ENCODE measurements around the gene MORF4L1. TPM values are rescaled to one million over a fixed set of nuclear protein-coding genes. Genes with fewer than 3 reads are reported as not detected.
"Not testable (repeated sequence)": the region's sequence is repeated elsewhere in the genome, so short reads cannot be mapped to it uniquely, and the experiment has no call there.

MORF4L1 gene
- total RNA-seq, 6 experiments from 2014 or later = 86.9 to 126 (median 115) TPM

DNA sequence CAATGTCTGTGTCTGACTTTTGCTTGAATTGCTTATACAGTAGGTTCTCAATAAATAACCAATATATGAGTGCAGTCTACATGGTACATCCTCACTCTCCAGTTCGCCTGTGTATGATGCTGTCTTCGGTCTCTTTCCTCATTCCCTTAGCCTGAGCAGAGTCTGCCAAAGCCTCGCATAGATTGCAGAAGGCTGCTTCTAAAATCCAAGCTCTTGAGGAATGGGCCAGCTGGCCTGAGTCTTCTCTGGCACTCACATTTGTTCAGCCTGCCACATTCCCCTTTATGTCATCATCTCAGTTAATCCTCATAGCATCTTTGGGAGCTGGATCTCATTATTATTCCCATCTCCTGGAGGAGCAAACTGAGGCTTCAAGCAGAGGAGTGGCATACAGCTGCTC is 34.2 kb upstream of the MORF4L1 start:
- Histone ChIP-seq H3K27ac (no peak overlapping the region), H3K9me3 (no peaks in the 10 kb centered on the region), H3K4me1 (no peaks in the 10 kb centered on the region), H3K4me3 (no peak overlapping the region), H3K27me3 (no peaks in the 10 kb centered on the region), H3K36me3 (no peaks in the 10 kb centered on the region)
- WGBS (ENCODE audit: insufficient coverage, low coverage, low lambda C conversion rate, missing lambda C conversion rate) = 61% methylated on average over 2 of the region's 3 CpGs
- intact Hi-C loops (cut with DNase I) = no loop called here
- TF ChIP-seq POLR2A (IDR thresholded peaks at IDR 0.05) = no peak
- TF ChIP-seq, protein P1, sequence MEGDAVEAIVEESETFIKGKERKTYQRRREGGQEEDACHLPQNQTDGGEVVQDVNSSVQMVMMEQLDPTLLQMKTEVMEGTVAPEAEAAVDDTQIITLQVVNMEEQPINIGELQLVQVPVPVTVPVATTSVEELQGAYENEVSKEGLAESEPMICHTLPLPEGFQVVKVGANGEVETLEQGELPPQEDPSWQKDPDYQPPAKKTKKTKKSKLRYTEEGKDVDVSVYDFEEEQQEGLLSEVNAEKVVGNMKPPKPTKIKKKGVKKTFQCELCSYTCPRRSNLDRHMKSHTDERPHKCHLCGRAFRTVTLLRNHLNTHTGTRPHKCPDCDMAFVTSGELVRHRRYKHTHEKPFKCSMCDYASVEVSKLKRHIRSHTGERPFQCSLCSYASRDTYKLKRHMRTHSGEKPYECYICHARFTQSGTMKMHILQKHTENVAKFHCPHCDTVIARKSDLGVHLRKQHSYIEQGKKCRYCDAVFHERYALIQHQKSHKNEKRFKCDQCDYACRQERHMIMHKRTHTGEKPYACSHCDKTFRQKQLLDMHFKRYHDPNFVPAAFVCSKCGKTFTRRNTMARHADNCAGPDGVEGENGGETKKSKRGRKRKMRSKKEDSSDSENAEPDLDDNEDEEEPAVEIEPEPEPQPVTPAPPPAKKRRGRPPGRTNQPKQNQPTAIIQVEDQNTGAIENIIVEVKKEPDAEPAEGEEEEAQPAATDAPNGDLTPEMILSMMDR (IDR thresholded peaks at IDR 0.05) = no peak
- DNase-seq = no peak
- no peak for ATAC-seq

DNA sequence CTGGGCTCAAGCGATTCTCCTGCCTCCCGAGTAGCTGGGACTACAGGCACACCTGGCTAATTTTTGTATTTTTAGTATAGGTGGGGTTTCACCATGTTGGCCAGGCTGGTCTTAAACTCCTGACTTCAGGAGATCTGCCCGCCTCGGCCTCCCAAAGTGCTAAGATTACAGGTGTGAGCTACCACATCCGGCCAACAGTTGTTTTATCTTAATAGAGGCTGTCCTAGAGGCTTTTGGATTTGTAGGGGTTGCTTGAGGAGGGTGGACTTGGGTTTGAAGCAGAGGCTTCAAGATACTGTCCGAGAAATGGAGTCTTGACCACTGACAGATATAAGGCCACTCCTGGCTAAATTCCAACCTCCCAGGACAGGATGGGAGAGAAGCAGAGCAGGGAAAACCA is 33.5 kb upstream of the MORF4L1 start:
- H3K4me1 ChIP-seq; ATAC-seq; intact Hi-C loops (cut with DNase I); H3K4me3 ChIP-seq; H3K36me3 ChIP-seq; H3K27me3 ChIP-seq; H3K27ac ChIP-seq; H3K9me3 ChIP-seq; DNase-seq: not testable (repeated sequence)
- WGBS (ENCODE audit: insufficient coverage, low coverage, low lambda C conversion rate, missing lambda C conversion rate) = 89% methylated on average over 1 of the region's 6 CpGs

DNA sequence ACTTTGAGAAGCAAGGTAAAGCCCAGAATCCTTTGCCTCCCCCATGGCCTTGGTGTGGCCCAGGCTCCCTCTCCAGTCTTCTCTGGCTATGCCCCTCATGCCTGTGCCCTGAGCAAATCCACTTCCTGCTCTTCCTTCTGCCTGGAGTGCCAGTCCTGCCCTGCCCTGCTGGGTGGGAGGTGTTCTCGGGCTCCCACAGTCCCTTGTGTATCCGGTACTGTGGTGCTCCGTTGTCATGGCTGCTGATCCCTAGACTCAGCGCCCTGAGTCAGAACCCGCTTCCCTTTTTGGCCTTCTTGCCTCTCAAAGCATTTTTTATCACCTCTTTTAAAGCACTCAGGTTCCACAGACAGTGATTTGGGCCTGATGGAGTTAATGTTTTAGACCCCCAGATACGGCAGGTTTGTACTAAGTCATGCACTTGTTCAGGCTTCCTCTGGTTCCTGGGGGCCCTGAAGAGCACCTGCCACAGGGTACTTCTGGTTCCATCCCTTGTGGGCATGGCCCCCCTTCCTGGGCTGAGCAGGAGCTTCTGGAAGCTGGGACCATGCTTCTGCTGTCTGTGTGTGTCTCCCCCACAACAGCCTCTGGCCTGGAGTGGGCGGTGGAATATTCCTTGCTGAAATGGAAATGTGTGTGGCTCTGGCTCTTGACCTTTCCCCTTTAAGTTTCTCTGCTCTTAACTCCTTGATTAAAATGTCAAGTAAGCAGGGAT is 31.9 kb upstream of the MORF4L1 start:
- DNase-seq (no peak), ATAC-seq (no peak)
- Histone ChIP-seq H3K36me3 (no peaks in the 10 kb centered on the region), H3K27ac (no peak overlapping the region), H3K9me3 (no peaks in the 10 kb centered on the region), H3K4me1 (no peaks in the 10 kb centered on the region), H3K27me3 (no peaks in the 10 kb centered on the region), H3K4me3 (no peak overlapping the region)
- intact Hi-C loops (cut with DNase I) = no loop called here
- TF ChIP-seq, protein P1 (IDR thresholded peaks at IDR 0.05) = no peak
- TF ChIP-seq POLR2A (IDR thresholded peaks at IDR 0.05) = no peak
- WGBS (ENCODE audit: insufficient coverage, low coverage, low lambda C conversion rate, missing lambda C conversion rate) = 80% methylated on average over 4 of the region's 7 CpGs

DNA sequence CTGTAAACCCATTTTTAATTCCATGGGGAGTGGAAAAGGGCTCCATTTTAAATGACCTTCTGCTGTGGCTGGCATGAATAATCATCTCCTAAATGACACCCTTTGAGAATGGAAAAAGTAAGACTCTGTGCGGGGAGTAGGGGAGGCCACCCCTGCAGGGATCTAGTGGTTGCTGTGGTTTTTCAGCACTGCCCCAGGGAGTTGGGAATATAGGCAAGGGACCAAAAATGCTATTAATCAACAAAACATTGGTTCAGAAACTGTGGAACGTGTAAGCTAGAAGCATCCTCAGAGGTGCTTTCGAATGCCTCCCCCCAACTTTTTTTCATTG is 31.3 kb upstream of the MORF4L1 start:
- no peak overlapping the region for H3K27ac ChIP-seq
- no peaks in the 10 kb centered on the region for H3K4me1 ChIP-seq
- intact Hi-C loops (cut with DNase I) = no loop called here
- ATAC-seq = no peak
- DNase-seq = no peak
- H3K4me3 ChIP-seq = no peak overlapping the region
- H3K36me3 ChIP-seq = no peaks in the 10 kb centered on the region
- no peak for TF ChIP-seq POLR2A (IDR thresholded peaks at IDR 0.05)
- TF ChIP-seq, protein P1 (IDR thresholded peaks at IDR 0.05) = no peak
- no peaks in the 10 kb centered on the region for H3K9me3 ChIP-seq
- WGBS (ENCODE audit: insufficient coverage, low coverage, low lambda C conversion rate, missing lambda C conversion rate) = 59% methylated on average over 3 of the region's 3 CpGs
- H3K27me3 ChIP-seq = no peaks in the 10 kb centered on the region

DNA sequence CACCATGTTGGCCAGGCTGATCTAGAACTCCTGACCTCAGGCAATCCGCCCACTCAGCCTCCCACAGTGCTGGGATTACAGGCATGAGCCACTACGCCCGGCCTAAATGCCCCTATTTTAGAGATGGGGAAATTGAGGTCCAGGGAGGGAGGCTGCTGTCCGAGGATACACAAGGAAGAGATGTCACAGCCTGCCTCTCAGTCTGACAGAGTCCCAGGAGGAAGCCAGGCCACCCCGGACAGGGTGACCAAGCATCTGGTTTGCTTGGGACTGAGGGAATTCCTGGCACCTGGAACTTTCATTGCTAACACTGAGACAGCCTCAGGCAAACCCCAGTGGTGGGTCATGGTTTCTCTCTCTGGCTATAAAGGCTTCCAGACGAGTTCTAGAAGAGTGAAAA is 30.8 kb upstream of the MORF4L1 start:
- TF ChIP-seq POLR2A (IDR thresholded peaks at IDR 0.05) = no peak
- TF ChIP-seq, protein P1 (IDR thresholded peaks at IDR 0.05) = no peak
- H3K4me1 ChIP-seq = no peaks in the 10 kb centered on the region
- H3K9me3 ChIP-seq = no peaks in the 10 kb centered on the region
- no peak overlapping the region for H3K27ac ChIP-seq
- intact Hi-C loops (cut with DNase I) = no loop called here
- DNase-seq = no peak
- WGBS (ENCODE audit: insufficient coverage, low coverage, low lambda C conversion rate, missing lambda C conversion rate) = 72% methylated on average over 3 of the region's 6 CpGs
- no peaks in the 10 kb centered on the region for H3K36me3 ChIP-seq
- ATAC-seq = no peak
- H3K27me3 ChIP-seq = no peaks in the 10 kb centered on the region
- no peak overlapping the region for H3K4me3 ChIP-seq
